CD14-positive monocyte (primary cell): Measurements from ENCODE around the gene EIF4B. TPM values are rescaled to one million over a fixed set of nuclear protein-coding genes. Genes with fewer than 3 reads are reported as not detected.
A peak's percentile ranks its signal among the peaks of the same experiment; 100 is the strongest.

ENCODE experiments used
- DNase-seq, 3 donors: peaks; one replicate each; pipeline ENCODE4 v3.0.0-alpha.2; 2011 to 2022
- H2AFZ ChIP-seq: 2 replicates; pipeline ENCODE4 v1.6.0; 2012; ENCODE audit warnings: mild to moderate bottlenecking, low read depth, low read length, inconsistent platforms; ENCODE audit not compliant: insufficient read depth, poor library complexity, severe bottlenecking
- H3K27ac ChIP-seq, 2 donors: 1 replicate in 1 of 2; 2 replicates in 1 of 2; pipeline ENCODE4 v1.5.1; 2012 to 2013; ENCODE audit warnings: low read length in 2 of 2, control low read depth in 1 of 2, inconsistent platforms in 1 of 2, low read depth in 1 of 2, mild to moderate bottlenecking in 1 of 2
- H3K27me3 ChIP-seq, 2 donors: one replicate each; pipeline versions ENCODE4 v1.6.0 to v1.6.1; 2011 to 2013; ENCODE audit warnings: low read length in 2 of 2; ENCODE audit not compliant: control insufficient read depth in 2 of 2, insufficient read depth in 2 of 2
- H3K36me3 ChIP-seq, 2 donors: replicated peaks in 1 of 2; 1 replicate in 1 of 2; 2 replicates in 1 of 2; pipeline versions ENCODE4 v1.5.1 to v1.6.1; 2012 to 2013; ENCODE audit warnings: low read length in 2 of 2, control low read depth in 1 of 2, inconsistent platforms in 1 of 2, mild to moderate bottlenecking in 1 of 2; ENCODE audit not compliant: insufficient read depth in 2 of 2, control insufficient read depth in 1 of 2
- H3K4me1 ChIP-seq, 2 donors: 1 replicate in 1 of 2; 2 replicates in 1 of 2; pipeline versions ENCODE4 v1.5.1 to v1.6.1; 2012 to 2013; ENCODE audit warnings: low read length in 2 of 2, control low read depth in 1 of 2, inconsistent platforms in 1 of 2, mild to moderate bottlenecking in 1 of 2, moderate library complexity in 1 of 2; ENCODE audit not compliant: insufficient read depth in 2 of 2, control insufficient read depth in 1 of 2
- H3K4me2 ChIP-seq: replicated peaks from 2 replicates; pipeline ENCODE3; 2012; ENCODE audit warnings: low read length, moderate library complexity, mild to moderate bottlenecking; ENCODE audit not compliant: poor library complexity, severe bottlenecking; ENCODE audit errors: extremely low read depth
- H3K4me3 ChIP-seq, 3 experiments: fragments of 200-600 bp in 1 of 3; sonication (generic) in 1 of 3; replicated peaks in 1 of 3; 1 replicate in 2 of 3; 2 replicates in 1 of 3; pipeline ENCODE4 v1.5.1; 2011 to 2013; ENCODE audit warnings: low read length in 3 of 3, mild to moderate bottlenecking in 3 of 3, control low read depth in 2 of 3, low read depth in 2 of 3, inconsistent platforms in 1 of 3, moderate library complexity in 1 of 3
- H3K79me2 ChIP-seq: 2 replicates; pipeline ENCODE4 v1.6.0; 2012; ENCODE audit warnings: mild to moderate bottlenecking, control low read depth, inconsistent platforms, low read length, moderate library complexity; ENCODE audit not compliant: insufficient read depth
- H3K9ac ChIP-seq: 2 replicates; pipeline ENCODE4 v1.6.0; 2017; ENCODE audit warnings: low read length, mild to moderate bottlenecking; ENCODE audit not compliant: insufficient read depth, poor library complexity, severe bottlenecking
- H3K9me3 ChIP-seq, 2 donors: replicated peaks in 1 of 2; 1 replicate in 1 of 2; 2 replicates in 1 of 2; pipeline versions ENCODE4 v1.5.1 to v1.6.1; 2012 to 2013; ENCODE audit warnings: low read length in 2 of 2, control low read depth in 1 of 2; ENCODE audit not compliant: control insufficient read depth in 1 of 2, insufficient read depth in 1 of 2
- H4K20me1 ChIP-seq: 2 replicates; pipeline ENCODE4 v1.6.0; 2012; ENCODE audit warnings: mild to moderate bottlenecking, low read length, control low read depth, moderate library complexity; ENCODE audit not compliant: insufficient read depth
- H3K27ac Mint-ChIP-seq, 7 donors: one replicate each; pipeline ENCODE4 v1.8.0; 2020; ENCODE audit warnings: mild to moderate bottlenecking in 7 of 7, mixed read lengths in 7 of 7, moderate library complexity in 6 of 7, inconsistent platforms in 2 of 7
- H3K27me3 Mint-ChIP-seq, 3 donors: one replicate each; pipeline ENCODE4 v1.8.0; 2021 to 2022; ENCODE audit warnings: low read depth in 3 of 3, mild to moderate bottlenecking in 3 of 3, mixed read lengths in 3 of 3, moderate library complexity in 3 of 3, inconsistent platforms in 1 of 3
- H3K36me3 Mint-ChIP-seq, 2 donors: one replicate each; pipeline ENCODE4 v1.8.0; 2020; ENCODE audit warnings: mixed read lengths in 2 of 2, inconsistent platforms in 1 of 2, mild to moderate bottlenecking in 1 of 2
- H3K4me1 Mint-ChIP-seq: one replicate; pipeline ENCODE4 v1.8.0; 2020; ENCODE audit warnings: mild to moderate bottlenecking, mixed read lengths
- H3K4me3 Mint-ChIP-seq, 2 donors: one replicate each; pipeline ENCODE4 v1.8.0; 2020; ENCODE audit warnings: mild to moderate bottlenecking in 2 of 2, mixed read lengths in 2 of 2, moderate library complexity in 1 of 2
- H3K9me3 Mint-ChIP-seq, 7 donors: one replicate each; pipeline ENCODE4 v1.8.0; 2020 to 2022; ENCODE audit warnings: mixed read lengths in 7 of 7, mild to moderate bottlenecking in 6 of 7, moderate library complexity in 6 of 7, inconsistent platforms in 2 of 7
- WGBS: methylation state at CpG from one replicate; pipeline ENCODE4 v1.1.5; 2013; ENCODE audit warnings: missing lambda C conversion rate; ENCODE audit not compliant: insufficient coverage; 5-methylcytosine and 5-hydroxymethylcytosine counted together
- intact Hi-C, 2 donors: fragments of 100-400 bp; cut with micrococcal nuclease; formaldehyde crosslinking; loops; one replicate each; pipeline versions ENCODE4 v1.15.0 to v1.15.1; 2023
- polyA plus RNA-seq, 3 donors: library from polyadenylated mRNA; depleted of rRNA in 1 of 3; unstranded in 2 of 3; stranded (reverse) in 1 of 3; fragments of 300-500 nt in 2 of 3; fragments of >200 nt in 1 of 3; fragmentation: Illumina TruSeq in 2 of 3; gene quantifications; 1 replicate in 2 of 3; 2 replicates in 1 of 3; pipeline ENCODE4 v1.2.3, GENCODE V29; 2012 to 2021
- TF ChIP-seq, protein P1 (sequence below): fragments of 200-600 bp; IDR thresholded peaks from one replicate; pipeline ENCODE4 v1.8.0; 2022; ENCODE audit warnings: antibody characterized with exemption, mild to moderate bottlenecking

Gene EIF4B
- polyA plus RNA-seq, 3 donors, result 41.2 to 185 (median 58.6) TPM

DNA sequence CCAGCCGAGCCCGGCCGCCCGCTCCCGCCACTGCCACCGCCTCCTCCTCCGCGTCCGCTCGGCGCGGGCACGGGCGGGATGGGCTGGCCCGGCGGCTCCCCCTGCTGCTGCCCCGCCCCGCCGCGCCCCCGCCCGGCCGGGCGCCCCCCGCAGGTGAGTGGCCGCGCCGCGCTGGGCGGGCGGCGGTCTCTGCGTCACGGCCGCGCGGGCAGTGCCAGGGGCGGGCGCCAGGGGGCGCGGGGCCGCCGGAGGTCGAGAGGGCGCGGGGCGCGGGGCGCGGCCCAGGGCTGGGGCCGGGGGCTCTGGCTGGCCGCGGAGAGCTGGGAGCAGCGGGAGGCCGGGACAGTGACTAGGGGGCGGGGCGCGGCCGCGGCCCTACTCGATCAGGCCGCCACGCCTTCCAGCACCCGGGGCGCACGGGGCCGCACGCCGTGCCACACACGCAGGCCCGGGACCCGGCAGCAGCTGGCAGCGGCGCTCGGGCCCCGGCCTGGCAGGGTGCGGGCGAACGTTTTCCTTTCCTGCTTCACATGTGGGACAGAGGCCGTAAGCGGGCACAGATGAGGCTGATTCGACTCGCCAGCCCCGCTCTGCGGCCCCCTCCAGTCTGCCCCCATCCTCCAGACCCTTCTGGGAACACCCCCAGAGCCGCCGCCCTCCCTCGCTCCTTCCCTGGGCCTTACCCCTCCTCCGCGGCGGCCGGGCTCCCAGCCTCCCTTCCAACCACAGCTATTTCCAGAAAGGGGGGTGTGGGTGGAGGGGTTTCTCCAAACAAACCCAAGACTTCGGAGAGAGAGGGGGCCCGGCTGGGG, 41.2 kb downstream of the EIF4B start:
- Mint-ChIP-seq H3K9me3 (peaks cover 0 to 7% (median 0%) of the 10 kb centered on the region in 7 donors), H3K27me3 (peaks cover 24 to 44% (median 25%) of the 10 kb centered on the region in 3 donors), H3K27ac (no peak overlapping the region), H3K36me3 (peaks cover 0 to 5% of the 10 kb centered on the region in 2 donors), H3K4me3 (peak overlapping the region; percentile 51 to 61), H3K4me1 (peaks cover 15% of the 10 kb centered on the region)
- peaks cover 12 to 16% of the 10 kb centered on the region in 2 donors for H3K4me1 ChIP-seq
- peak overlapping the region; percentile 99 for H3K4me2 ChIP-seq
- peaks cover 0 to 18% of the 10 kb centered on the region in 2 donors for H3K27me3 ChIP-seq
- TF ChIP-seq, protein P1, sequence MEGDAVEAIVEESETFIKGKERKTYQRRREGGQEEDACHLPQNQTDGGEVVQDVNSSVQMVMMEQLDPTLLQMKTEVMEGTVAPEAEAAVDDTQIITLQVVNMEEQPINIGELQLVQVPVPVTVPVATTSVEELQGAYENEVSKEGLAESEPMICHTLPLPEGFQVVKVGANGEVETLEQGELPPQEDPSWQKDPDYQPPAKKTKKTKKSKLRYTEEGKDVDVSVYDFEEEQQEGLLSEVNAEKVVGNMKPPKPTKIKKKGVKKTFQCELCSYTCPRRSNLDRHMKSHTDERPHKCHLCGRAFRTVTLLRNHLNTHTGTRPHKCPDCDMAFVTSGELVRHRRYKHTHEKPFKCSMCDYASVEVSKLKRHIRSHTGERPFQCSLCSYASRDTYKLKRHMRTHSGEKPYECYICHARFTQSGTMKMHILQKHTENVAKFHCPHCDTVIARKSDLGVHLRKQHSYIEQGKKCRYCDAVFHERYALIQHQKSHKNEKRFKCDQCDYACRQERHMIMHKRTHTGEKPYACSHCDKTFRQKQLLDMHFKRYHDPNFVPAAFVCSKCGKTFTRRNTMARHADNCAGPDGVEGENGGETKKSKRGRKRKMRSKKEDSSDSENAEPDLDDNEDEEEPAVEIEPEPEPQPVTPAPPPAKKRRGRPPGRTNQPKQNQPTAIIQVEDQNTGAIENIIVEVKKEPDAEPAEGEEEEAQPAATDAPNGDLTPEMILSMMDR, result peak; percentile 31
- H3K79me2 ChIP-seq, result no peaks in the 10 kb centered on the region
- H3K27ac ChIP-seq, result no peak overlapping the region
- intact Hi-C loops, result loop anchor here in 1 of 2 donors (10.0 kb wide), 1 partner anchor 47 kb away; the partner anchor contains the start of gene IGFBP6
- no peaks in the 10 kb centered on the region for H3K9me3 ChIP-seq
- DNase-seq, result peak; percentile 34 to 60 (median 47)
- WGBS, result under 1% methylated on average over 72 of the region's 94 CpGs
- no peaks in the 10 kb centered on the region for H3K36me3 ChIP-seq
- peak overlapping the region; percentile 50 to 89 (median 69) for H3K4me3 ChIP-seq
- peak overlapping the region; percentile 56 for H3K9ac ChIP-seq
- no peaks in the 10 kb centered on the region for H4K20me1 ChIP-seq
- peak overlapping the region; percentile 92 for H2AFZ ChIP-seq

DNA sequence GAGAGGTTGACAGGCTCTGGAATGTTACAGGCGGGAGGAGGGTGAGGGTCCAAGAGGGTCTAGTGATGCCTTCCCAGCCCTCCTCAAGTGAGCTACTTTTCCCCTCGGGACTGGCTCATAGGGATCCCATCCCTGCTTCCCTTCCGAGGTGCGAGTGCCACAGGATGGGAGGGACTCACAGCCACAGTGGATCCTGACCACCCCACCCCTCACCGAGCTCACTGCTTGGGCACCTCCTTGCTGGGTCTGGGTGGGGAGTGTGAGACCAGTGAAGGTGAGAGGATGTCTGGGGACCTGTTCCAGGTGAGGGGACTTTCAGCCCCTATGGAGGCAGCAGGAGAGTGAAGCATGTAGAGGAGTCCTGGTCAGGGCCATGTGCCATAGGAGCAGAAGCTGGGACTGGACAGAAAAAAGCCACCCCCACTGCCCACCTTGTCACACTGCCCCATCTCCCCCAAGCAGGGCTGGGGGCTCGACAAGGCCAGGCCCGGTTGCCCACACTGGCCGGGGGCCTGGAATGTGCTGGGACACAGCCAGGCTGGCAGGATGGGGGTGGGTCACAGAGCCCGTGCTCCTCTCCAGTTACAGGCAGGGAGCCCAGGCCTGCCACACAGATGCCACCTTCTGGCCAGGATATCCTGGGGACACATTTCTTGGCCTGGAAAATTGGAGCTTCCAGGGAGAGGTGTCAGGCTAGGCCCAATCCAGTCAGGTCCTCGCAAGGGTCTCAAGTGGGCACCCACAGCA, 42.0 kb downstream of the EIF4B start:
- peaks cover 0 to 7% (median 0%) of the 10 kb centered on the region in 7 donors for H3K9me3 Mint-ChIP-seq
- Histone ChIP-seq H4K20me1 (no peaks in the 10 kb centered on the region), H3K27ac (no peak overlapping the region), H3K9ac (peak overlapping the region; percentile 56), H3K27me3 (peaks cover 0 to 18% of the 10 kb centered on the region in 2 donors), H3K36me3 (no peaks in the 10 kb centered on the region), H3K4me2 (peak overlapping the region; percentile 80), H2AFZ (peak overlapping the region; percentile 85), H3K79me2 (no peaks in the 10 kb centered on the region), H3K4me1 (peaks cover 12 to 16% of the 10 kb centered on the region in 2 donors), H3K4me3 (peak overlapping the region in 1 of 3 experiments; percentile 65), H3K9me3 (no peaks in the 10 kb centered on the region)
- 92% methylated on average over 6 of the region's 10 CpGs for WGBS
- peaks cover 22 to 44% (median 25%) of the 10 kb centered on the region in 3 donors for H3K27me3 Mint-ChIP-seq
- peaks cover 15% of the 10 kb centered on the region for H3K4me1 Mint-ChIP-seq
- peak overlapping the region; percentile 51 to 61 for H3K4me3 Mint-ChIP-seq
- peaks cover 0 to 3% of the 10 kb centered on the region in 2 donors for H3K36me3 Mint-ChIP-seq
- no peak for DNase-seq
- intact Hi-C loops, result loop anchor here in 1 of 2 donors (10.0 kb wide), 1 partner anchor 47 kb away; the partner anchor contains the start of gene IGFBP6
- H3K27ac Mint-ChIP-seq, result peak overlapping the region in 2 of 7 donors; percentile 46 to 57
- TF ChIP-seq, protein P1, result no peak
